GM12801 (cell line): ENCODE measurements around the gene ADH7.

Source experiments
- TF ChIP-seq, protein P1 (sequence below): IDR thresholded peaks from one replicate; pipeline ENCODE4 v1.5.1; 2011; ENCODE audit warnings: control low read depth; ENCODE audit not compliant: insufficient read length; ENCODE audit errors: extremely low read depth

Gene ADH7

DNA sequence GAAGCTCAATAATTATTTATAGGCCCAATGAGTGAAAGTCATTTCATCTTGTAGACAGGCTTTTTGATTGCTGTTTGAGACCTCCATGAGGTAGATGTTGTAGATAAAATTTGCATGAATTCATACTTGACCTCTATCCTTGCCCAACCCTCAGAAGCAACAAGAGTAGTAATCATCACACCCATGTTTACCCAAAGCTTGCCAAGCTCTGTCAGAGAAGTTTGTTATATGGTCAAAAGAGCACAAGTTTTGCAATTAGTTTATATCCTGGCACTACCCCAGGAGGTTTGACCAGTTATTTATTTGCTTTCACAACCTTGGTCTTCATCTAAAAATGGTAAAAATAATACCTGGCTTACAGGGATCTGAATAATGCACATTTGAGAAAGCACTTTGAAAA is 20.7 kb downstream of the ADH7 start:
- TF ChIP-seq, protein P1, sequence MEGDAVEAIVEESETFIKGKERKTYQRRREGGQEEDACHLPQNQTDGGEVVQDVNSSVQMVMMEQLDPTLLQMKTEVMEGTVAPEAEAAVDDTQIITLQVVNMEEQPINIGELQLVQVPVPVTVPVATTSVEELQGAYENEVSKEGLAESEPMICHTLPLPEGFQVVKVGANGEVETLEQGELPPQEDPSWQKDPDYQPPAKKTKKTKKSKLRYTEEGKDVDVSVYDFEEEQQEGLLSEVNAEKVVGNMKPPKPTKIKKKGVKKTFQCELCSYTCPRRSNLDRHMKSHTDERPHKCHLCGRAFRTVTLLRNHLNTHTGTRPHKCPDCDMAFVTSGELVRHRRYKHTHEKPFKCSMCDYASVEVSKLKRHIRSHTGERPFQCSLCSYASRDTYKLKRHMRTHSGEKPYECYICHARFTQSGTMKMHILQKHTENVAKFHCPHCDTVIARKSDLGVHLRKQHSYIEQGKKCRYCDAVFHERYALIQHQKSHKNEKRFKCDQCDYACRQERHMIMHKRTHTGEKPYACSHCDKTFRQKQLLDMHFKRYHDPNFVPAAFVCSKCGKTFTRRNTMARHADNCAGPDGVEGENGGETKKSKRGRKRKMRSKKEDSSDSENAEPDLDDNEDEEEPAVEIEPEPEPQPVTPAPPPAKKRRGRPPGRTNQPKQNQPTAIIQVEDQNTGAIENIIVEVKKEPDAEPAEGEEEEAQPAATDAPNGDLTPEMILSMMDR = no peak

DNA sequence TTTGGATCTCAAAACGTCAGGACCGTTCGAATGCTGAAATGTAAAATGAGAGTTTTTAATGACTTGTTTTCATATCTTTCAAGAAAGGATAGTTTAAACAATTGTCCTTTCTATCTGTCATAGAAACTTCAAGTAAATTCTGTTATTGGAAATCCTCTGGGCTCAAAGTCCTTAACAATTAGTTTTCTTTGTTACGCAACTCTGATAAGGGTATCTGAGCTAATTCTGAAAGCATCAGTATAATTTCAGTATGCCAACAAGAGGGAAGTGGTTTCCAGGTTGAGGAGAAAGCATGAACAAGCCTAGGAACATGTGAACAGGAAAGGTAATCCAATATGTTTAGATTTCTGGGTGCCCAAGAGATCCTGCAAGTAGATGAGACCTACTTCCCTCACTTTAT is 22.0 kb downstream of the ADH7 start:
- TF ChIP-seq, protein P1 = no peak

DNA sequence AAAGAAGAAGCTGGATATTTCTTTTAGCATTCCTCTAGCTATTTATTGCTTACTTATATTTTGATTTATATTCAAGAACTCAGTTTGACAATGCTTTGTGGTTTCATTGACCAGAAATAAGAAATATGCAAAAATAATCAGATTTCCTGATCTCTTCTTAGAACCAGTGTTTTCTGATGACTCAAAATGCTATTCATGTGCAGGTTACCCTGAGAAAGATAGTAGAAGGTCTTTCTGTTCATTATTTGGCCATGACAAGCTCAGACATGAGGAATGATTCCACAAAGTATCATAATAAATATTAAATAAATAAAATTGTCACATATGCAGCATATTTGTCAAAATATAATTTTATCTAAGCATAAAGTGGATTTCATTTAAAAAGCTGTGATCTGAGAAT is 24.1 kb downstream of the ADH7 start:
- TF ChIP-seq, protein P1 = no peak

DNA sequence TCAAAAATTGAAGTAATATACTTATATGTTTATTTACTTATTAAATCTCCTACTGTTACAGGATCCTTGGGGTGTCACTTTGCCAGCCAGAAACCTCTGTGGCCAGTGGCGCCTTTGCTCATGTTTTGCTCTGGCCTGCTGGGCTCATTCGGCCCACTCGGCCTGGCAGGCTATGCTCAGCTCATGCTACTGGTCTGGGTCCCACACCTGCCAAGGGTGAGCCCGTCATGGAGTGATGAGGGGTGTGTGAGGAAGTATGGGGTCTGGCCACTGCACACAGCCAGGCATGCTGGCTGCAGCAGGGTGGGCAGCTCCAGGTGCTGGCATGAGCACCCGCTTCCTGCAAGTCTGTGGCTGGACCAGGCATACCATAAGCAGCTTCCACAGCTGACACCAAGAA is 25.1 kb downstream of the ADH7 start:
- TF ChIP-seq, protein P1 = no peak

DNA sequence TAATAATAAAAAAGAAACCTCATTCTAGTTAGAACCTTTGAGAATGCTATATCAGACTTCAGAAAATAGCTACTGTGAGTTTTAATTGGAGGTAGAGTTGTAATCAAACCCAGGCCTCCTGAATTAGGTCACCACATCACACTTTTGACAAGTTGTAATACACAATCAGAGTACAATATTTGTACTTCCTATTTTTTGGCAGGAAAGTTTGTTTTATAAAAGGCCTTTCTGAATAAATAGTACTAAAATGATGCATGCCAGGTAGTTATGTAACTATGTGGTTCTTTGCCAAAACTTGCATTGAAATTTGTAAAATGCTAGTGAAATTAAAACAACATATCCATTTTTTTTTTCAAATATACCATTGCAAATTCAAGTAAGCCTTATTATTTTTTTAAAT is 26.8 kb downstream of the ADH7 start:
- TF ChIP-seq, protein P1 = no peak

DNA sequence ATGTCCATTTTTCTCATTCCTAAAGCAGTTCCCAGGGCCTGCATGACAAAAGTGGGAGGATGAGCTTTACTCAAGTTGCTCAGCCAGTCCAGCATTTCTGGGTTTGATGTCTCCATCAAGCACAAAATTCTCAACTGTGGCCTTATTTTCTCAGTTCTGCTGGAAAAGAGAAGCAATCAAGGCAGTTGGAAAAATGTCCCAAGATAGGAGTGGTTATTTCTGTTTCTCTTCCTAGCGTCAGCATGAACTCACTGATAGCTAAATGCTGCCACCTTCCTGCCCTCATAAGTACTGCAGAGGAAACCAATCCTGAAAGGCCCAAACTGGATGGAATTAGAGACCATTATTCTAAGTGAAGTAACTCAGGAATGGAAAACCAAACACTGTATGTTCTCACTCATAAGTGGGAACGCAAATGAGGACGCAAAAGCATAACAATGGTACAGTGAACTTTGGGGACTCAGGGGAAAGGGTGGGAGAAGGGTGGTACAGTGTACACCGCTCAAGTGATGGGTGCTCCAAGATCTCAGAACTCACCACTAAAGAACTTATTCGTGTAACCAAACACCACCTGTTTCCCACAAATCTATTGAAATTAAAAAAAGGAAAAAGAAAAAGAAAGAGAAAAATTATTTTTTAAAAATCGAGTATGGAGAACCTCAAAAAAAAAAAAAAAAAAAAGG is 29.6 kb downstream of the ADH7 start:
- TF ChIP-seq, protein P1 = no peak

DNA sequence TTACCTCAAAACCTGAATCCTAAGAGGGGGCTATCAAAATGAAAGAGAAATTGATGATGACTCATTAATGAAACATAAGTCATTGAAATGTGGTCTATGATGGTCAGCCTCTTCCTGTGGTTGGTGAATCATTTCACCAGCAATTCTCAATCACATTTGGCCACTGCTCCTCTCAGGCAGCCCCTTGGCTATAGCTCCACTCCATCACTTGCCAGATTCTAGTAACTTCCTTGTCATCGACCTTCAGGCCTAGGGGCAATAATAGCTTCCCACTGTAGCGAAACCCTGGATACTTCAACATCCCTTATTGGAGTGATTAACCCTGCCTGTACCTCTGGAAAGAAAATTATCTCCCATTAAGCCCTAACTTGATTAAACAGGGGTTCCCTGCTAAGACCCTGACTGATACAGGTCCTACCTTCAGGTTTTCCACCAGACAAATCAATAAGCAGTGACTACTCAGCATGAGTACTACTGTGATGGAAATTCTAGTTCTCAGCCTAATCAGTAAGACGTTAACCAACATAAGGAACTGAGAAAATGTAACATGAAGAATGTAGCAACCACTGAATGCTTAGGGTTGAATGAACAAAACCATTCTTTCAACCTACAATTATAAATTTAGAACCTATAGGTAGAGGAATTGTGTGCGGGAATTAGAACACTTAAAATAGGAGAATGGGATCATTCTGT is 30.4 kb downstream of the ADH7 start:
- TF ChIP-seq, protein P1 = no peak
